HuH-7 (cell line): Measurements from ENCODE around the gene SRP9.
"Not testable (repeated sequence)": the region's sequence is repeated elsewhere in the genome, so short reads cannot be mapped to it uniquely, and the experiment has no call there.

ENCODE experiments used
- DNase-seq: peaks from one replicate; pipeline ENCODE4 v3.0.0; 2011; ENCODE audit warnings: low spot score

Gene SRP9

DNA sequence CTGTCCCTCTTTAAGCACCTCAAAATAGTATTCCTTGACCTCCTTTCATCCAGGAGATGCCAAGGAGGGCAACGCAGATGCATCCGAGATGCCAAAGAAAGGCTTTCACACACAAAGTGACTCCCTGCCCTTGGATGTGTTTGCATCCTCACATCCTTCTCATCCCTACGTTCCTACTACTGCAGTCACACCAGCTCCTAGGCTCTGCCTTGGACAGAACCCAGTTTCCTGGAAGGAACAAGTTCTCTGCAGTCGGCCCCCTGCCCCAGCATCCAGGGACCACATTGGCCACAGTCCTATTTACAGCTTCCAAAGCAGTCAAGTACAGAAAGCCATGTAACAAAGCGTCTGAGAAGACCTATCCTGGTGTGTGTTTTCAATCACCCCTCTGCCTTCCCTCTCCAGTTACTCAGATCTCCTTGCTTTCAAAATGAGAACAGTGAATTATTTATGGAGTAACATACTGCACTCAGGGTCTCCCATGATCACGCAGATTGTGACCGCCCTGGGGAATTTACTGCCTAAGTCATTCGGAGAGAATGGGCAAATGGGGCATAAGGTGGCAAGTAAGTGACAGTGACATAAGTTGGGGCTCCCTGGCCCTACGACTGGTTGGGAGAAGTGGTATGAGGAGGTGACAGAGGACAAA lies 21.8 kb upstream of the SRP9 start:
- no peak for DNase-seq

DNA sequence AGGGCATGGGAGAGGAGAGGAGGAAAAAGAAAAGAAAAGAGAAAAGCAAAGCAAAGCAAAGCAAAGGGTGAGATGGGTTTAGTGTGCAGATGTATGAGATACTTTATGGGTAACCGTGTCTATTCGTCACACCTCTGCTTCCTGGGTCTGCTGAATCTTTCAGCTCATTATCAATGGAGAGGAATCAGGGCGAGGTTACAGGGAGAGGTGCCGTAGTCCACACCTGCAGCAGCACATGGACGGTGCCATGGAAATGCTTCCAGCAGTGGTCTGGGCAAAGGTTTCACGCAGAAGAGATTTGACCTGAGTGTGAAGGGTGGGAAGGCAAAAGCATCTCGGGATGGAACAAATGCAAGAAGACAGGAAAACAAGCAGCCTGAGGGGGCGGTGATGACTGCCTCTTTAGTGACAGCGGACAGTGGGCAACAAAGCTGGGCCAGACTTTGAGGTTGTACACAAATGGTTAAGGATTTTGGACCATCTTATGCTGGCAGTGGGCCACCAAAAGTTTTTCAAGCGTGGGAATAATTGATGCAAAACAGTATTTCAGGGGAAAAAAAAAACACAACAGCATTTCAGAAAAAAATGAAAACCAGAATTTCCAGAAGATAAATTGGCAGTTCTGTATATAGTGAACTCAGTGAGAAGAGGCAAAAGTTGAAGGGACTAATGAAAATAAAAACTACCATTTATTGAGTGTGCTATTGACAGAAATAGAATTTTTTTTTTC lies 19.5 kb upstream of the SRP9 start:
- no peak for DNase-seq

DNA sequence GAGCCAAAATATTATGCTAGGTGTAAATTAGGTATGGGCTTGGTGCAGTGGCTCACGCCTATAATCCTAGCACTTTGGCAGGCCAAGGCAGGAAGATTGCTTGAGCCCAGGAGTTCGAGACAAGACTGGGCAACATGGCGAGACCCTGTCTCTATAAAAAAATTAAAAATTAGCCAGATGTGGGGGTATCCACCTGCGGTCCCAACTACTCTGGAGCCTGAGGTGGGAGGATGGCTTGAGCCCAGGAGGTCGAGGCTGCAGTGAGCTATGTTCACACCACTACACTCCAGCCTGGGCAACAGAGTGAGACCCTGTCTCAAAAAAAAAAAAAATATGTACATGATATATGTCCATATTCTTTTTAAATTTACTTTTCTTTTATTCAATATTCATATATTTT lies 17.7 kb upstream of the SRP9 start:
- not testable (repeated sequence) for DNase-seq

DNA sequence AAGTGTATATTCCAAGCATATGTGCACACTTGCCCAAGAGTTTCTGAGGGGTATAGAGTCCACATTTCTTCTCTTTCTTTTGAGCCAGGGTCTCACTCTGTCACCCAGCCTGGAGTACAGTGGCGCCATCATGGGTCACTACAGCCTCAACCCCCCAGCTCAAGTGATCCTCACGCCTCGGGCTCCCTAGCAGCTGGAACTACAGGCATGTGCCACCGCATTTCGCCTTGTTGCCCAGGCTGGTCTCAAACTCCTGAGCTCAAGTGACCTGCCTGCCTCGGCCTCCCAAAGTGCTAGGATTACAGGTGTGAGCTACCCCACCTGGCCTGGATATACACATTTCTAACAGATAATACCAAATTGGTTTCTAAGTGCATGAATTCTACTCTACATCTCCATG lies 17.1 kb upstream of the SRP9 start:
- no peak for DNase-seq

DNA sequence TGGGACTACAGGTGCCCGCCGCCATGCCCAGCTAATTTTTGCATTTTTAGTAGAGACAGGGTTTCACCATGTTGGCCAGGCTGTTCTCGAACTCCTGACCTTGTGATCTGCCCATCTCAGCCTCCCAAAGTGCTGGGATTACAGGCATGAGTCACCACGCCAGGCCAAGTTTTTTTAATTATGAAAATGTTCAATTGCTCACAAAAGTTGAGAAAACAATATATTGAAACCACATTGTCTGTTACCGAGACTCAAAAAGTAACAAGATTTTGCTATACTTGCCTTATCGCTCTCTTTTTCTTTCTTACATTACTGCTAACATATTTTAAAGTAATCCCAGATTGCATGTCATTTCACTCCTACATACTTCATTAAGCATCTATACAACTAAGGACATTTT lies 16.2 kb upstream of the SRP9 start:
- not testable (repeated sequence) for DNase-seq

DNA sequence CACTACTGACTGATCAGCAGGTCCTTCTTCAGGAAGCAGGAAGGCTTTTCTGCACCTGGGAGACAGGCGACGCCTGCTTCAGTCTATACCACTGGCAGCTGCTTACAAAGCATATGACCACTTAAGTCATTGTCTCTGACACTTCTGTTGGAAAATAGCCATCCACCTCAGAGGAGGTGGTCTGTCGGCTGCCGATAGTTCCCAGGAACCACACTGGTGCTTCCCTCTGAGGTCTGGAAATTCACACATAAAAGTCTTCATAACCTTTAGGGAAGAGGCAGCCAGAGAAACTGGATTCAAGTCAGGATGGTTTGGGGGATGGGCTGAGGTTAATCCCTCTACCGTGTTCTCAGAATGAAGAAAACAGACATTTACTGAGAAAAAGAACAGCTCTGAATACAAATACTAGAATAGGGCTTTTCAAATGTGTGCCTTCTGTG lies 15.6 kb upstream of the SRP9 start:
- no peak for DNase-seq

DNA sequence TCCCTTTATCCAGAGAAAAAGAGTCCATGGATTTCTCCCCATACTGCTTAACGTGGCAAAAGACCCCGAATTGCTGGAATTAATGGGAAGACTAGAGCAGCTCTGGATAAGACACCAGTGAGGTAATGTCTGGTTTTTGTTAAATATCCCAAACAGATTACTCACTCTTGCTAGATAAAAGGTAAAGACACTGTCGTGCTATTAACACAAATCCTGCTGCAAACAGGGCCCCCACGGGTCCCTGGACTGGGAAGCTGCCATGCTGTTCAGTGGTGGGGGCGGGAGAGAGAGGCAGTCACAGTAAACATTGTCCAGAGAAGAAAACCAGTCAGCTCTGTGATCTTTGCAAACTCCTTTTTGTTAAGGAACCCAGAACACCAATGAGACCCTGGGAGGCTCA lies 15.2 kb upstream of the SRP9 start:
- no peak for DNase-seq

DNA sequence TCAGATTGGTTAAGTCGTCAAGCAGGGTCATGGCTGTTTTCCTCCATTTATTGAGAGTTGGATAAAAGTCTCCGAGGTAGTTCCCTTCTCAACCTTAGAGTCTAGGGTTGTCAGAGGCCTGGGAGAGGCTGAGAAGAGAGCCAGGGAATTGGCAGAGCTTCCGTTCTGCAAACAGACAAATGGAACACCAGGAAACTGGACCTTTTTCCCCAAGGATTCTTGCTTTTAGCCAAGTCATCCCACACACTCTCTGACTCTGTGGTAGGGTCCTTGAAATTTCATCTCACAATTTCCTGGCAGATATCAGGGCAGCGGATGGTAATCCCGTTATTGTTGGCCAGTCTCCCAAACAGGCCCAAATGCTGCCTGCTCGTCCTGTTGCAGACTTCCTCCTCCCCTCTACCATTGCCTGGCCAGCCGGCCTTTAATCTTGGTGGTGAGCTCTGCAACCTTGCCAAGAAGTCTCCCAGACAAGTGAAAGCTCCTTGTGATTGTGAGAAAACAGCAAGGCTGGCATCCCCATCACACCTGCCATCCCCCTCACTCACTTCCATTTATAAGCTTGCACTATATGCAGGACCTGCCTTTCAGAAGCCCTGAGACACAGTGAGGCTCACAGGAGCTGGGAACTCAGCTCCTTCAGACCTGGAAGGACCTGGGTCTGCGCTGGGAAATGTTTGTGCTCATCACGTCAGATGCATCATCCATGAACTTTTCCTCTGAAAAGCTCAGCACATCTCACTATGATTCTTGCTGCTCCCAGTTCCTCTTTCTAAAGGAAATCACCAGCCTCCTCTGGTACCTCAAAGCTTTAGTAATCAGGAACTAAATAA lies 13.7 kb upstream of the SRP9 start:
- DNase-seq = no peak

DNA sequence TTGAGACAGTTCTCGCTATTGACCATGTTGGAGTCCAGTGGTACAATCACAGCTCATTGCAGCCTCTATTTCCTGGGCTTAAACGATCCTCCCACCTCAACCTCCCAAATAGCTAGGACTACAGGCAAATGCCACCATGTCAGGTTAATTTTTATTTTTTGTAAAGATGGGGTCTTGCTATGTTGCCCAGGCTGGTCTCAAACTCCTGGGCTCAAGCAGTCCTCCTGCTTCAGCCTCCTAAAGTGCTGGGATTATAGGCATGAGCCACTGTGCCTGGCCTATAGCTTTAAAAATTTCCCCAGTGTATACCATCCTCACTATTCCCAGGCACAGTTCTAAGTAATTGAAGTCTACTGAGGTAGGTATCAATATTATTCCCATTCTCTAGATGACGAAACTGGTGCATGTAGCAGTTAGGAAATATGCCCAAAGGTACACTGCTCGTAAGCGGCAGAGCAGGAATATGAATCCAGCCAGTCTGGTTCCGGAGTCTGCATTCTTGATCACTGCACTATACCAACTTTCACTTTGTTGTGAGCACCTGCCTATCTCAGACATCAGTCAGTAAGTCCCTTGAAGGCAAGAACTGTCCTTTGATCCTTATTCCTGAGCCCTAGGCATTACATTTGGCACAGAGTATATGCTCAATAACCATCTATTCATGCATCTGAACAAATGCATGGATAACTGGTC lies 11.5 kb upstream of the SRP9 start:
- DNase-seq = no peak

DNA sequence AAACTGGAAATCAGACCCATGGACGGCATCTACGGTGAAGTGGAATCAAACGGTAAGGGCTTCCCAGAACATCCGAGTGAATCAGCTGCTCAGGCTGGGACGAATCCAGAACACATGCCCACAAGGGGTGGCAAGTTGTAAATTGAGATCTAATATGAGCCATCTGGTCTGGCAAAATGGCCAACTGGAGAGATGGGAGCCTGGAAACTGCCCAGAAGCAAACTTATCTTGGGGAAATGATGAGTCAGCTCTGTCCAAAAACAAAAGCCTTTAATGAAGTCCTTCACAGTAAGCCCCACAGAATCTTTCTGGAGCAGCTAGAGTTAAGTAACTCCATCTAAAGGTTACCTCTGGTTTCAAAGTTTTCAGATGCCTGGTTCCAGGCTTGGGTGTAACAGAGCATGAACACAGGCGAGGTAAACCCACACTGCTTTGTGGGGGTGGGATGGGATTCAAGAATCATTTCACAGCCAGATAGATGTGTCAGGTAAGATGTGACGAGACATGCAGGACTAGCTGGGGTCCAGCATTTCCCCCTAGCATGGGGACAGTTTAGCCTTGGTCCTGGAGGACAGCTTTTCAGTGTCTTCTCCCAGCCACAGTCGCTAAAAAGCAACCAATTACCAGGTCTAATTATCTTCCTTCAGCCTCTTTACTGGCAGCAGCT lies 10.5 kb upstream of the SRP9 start:
- no peak for DNase-seq

DNA sequence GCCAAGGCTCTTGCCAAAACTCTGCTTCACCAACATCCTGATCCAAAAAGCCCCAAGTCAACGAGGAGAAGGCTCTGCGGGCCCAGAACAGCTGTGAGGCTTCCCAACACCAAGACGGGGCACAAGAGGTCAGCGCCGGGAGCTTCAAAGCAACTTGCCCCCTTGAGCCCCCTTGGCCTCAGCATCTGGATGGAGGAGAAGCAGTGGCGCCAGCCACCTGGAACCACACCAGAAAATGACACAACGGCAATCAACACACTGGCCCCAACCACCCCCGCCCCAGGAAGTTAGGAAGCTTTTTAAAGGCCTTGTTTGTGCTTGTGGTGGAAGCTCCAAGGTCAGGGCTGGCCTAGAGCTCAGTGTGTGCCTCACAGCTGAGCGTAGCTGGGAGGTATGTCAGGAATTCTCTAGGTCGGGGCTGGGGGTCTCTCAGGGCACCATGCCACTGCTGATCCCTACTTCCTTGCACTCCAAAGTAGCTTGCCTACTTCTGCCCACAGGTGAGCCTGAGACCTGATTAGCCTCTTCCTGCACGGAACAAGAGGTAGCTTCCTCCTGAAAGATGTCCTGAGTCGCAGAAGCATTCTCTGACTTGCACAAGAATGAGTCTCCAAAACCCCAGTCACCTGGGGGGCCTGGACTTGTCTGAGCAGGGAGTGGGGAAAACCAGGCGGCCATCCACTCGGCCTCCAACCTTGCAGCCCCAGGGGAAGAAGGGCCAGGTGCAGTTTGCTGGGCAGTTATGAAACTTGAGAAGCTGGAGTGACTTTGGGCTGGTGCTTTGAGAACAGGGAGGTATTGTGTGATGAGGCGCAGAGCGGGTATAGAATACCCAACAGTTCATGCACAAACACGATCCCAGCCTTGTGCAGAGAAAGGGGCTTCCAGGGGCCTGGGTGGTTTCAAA lies 9.7 kb upstream of the SRP9 start:
- DNase-seq = peak; percentile 62

DNA sequence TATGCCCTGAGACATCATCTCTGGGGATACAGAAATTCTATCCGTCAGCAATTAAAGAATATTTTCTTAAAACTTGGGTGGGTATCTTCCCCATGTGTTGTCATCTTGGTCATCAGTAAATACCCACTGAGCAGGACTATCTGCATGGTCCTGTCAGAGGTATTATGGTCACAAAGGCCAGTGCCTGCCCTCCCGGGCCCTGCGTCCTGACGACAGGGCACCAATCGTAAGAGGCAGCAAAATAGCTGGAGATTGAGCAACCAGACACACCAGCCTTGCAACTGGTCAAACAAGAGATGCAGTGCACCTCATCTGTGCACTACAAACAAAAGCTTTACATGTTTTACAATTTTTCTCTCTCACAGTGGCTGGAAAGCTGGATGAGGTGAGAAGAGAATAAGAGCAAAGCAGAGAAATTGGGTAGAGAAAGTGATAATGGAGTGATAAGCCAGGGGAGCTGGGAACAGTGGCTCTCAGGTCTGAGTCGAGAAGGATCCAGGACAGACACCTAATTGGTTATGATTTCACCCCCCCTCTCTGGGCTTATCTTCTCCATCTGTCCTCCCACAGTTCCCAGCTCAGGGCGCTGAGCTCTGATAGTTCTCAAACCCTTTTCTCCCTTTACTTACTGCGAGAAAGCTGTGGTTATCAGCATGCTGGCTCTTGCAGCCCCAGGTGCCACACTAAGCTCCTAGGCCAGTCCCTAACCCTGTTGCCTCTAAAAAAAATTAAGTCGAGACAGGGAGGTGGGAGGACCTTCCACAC lies 8.8 kb upstream of the SRP9 start:
- DNase-seq = peak; percentile 68

DNA sequence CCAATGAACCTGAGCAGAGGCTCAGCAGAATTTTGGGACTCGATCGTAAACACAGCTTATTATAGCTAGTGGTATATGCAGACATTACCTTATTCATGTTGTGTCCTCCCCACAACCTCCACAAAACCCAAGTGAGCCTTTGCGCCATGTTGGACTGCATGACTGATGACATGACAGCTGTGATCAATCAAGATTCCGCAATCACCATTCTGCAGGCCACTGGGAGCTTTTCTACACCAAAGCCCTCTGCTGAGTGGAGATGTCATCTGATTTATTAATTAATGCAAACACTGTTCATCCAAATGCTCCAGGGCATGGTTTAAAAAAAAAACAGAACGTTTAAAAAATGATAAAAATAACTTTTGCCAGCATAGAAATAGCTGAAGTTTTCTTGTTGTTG lies 7.9 kb upstream of the SRP9 start:
- DNase-seq = no peak

DNA sequence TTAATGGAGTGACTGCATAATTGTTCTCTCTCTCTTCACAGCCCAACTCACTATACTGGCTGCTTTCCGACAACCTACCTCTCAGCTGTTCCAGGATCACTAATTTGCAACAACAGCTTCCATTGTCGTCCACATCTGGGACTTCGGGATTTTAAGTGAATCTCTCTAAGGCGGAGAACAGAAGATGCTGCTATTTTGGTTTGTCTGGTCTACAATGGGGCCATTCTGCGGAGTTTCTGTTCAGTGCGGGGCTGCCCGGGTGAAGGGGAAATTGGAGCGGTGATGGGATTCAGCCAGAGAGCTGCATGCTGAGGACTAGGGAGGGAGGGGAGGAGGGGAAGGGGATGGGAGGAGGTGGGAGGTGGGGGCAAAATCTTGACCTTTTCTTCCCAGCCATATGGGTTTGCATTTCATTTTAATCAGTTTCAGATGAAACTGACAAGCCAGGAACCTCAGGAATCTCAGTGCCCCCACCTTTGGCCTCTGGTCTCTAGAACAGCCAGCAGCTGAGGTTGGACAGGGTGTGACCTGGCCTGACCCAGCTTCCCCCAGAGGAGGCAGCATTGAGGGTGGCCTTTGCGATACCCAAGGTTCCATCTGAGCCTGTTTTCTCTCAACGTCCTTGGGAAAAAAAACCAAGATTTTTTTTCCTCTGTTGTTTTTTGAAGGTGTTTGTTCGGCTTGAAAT lies 6.9 kb upstream of the SRP9 start:
- DNase-seq = no peak

DNA sequence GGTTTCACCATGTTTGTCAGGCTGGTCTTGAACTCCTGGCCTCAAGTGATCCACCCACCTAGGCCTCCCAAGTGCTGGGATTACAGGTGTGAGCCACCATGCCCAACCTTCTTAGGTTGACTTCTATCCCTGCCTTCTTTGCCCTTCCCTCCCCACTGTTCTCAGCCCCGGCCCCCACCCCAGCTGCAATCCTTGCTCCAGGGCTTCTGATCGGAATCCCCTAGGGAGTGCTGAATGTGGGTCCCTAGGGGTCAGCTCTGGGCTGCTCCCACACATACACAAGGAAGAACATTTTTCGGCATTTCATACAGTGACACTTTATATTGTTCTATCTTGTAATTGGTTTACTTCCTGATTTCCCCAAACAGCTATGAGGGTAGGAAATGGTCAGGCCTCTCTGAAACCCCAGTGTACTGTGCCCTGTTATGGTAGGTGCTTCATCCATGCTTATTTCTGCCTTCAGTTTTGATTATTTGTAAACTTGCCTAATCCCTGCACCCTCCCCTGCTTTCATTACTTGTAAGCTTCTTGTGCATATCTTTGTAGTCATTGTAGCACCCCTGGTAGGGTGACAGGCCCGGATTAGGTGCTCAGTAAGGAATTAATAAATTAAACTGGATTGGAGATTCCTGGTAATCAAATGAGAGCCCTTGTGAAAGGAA lies 5.8 kb upstream of the SRP9 start:
- DNase-seq = no peak

DNA sequence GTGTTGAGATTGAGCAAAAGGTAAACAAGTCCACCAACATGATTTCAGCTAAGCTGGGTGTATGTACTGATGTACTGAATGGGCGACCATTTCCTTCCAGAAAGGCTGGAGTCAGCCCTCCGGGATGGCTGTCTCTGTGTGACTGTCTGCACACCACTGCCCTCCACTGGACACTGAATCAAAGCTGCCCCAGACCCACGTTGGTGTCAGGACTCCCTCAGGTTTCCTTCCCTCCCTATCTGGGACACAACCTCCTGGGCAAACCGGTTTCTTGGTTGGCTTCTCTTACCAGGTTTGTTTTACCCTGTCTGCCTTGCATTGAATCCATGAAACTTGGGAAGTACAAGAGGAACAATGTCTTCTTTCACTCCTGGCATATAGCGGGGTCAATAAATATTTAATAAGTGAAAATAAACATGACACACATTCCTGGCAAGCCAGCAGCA lies 5.3 kb upstream of the SRP9 start:
- DNase-seq = peak; percentile 84

DNA sequence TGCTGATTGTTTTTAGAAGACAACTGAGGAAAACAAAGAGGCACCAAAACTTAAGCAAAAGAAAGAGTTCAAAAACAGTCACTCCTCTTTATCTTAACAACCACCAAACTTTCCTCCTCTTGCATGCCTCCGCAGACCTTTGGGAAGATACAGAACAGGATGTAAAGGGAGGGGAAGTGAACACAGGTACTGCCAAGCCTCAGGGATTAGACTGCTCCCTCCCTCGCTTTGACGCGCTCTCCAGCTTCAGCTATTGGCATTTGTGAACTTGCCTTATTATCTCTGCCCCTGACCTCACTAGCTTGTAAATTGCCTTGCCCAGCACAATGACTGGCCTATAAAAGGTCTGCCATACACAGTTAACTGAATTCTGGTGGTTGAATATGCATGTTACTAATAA lies 4.8 kb upstream of the SRP9 start:
- DNase-seq = no peak

DNA sequence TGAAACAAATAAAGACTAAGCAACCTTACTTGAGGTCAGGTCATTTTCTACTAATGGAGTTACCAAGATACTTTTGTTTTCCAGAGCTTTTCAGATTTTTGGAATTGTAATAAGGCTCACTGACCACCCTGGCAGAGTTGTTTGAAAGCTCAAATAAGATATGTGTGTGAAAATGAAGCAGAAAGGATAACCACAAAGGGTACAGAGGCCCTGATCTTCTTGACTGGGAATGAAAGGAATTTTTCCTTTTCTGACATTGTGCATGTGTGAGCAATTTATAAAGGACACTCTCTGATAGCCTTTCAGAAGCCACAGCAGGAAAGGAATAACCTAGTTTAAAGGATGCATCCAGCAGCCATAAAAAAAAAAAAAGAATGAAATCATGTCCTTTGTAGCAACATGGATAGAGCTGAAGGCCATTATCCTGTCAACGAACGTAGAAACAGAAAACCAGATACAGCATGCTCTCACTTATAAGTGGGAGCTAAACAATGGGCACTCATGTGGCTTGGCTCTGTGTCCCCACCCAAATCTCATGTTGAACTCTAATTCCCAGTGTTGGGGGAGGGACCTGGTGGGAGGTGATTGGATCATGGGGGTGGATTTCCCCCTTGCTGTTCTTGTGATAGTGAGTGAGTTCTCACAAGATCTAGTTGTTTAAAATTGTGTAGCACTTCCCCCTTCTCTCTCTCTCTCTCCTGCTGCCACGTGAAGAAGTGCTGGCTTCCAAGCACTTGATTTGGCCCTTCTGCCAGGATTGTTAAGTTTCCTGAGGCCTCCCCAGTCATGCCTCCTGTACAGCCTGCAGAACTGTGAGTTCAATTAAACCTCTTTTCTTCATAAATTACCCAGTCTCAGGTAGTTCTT lies 3.1 kb upstream of the SRP9 start:
- no peak for DNase-seq
